ENCODE results near the gene MESP1. TPM values are rescaled to one million over a fixed set of nuclear protein-coding genes. Genes with fewer than 3 reads are reported as not detected.

MESP1 gene
- total RNA-seq, 6 experiments from 2014 or later, result 0.86 to 3.0 (median 2.1) TPM

GRCh38 chr15:89749054-89749453, 2.0 kb downstream of the MESP1 start:
- H3K36me3 ChIP-seq, result no peaks in the 10 kb centered on the region
- H3K9me3 ChIP-seq, result no peaks in the 10 kb centered on the region
- H3K4me1 ChIP-seq, result peaks cover 0 to 10% (median 0%) of the 10 kb centered on the region in 4 donors
- TF ChIP-seq CTCF (IDR thresholded peaks at IDR 0.05), result no peak
- TF ChIP-seq POLR2A (IDR thresholded peaks at IDR 0.05), result no peak
- intact Hi-C loops (cut with DNase I), result loop anchor here (10.0 kb wide), 2 partner anchors 136 to 336 kb away; no protein-coding TSS in a partner anchor
- no peaks in the 10 kb centered on the region for H3K27me3 ChIP-seq
- 88% methylated on average over 6 of the region's 7 CpGs for WGBS (ENCODE audit: insufficient coverage, low coverage, low lambda C conversion rate, missing lambda C conversion rate)
- no peak overlapping the region for H3K27ac ChIP-seq
- ATAC-seq (no peak), DNase-seq (no peak)
- H3K4me3 ChIP-seq, result no peak overlapping the region

GRCh38 chr15:89747708-89748682, 3.1 kb downstream of the MESP1 start:
- no peak overlapping the region for H3K27ac ChIP-seq
- no peak overlapping the region for H3K4me3 ChIP-seq
- DNase-seq, result no peak
- TF ChIP-seq POLR2A (IDR thresholded peaks at IDR 0.05), result no peak
- TF ChIP-seq CTCF (IDR thresholded peaks at IDR 0.05), result no peak
- peaks cover 0 to 10% (median 0%) of the 10 kb centered on the region in 4 donors for H3K4me1 ChIP-seq
- no peak for ATAC-seq
- no peaks in the 10 kb centered on the region for H3K36me3 ChIP-seq
- WGBS (ENCODE audit: insufficient coverage, low coverage, low lambda C conversion rate, missing lambda C conversion rate), result 69% methylated on average over 13 of the region's 28 CpGs
- H3K9me3 ChIP-seq, result no peaks in the 10 kb centered on the region
- H3K27me3 ChIP-seq, result no peaks in the 10 kb centered on the region
- intact Hi-C loops (cut with DNase I), result loop anchor here (10.0 kb wide), 2 partner anchors 137 to 337 kb away; no protein-coding TSS in a partner anchor

GRCh38 chr15:89746386-89746780, 4.7 kb downstream of the MESP1 start:
- Histone ChIP-seq H3K4me1 (peaks cover 0 to 10% (median 0%) of the 10 kb centered on the region in 4 donors), H3K4me3 (no peak overlapping the region), H3K27me3 (no peaks in the 10 kb centered on the region), H3K36me3 (no peaks in the 10 kb centered on the region), H3K27ac (no peak overlapping the region), H3K9me3 (no peaks in the 10 kb centered on the region)
- intact Hi-C loops (cut with DNase I), result loop anchor here (10.0 kb wide), 2 partner anchors 138 to 338 kb away; no protein-coding TSS in a partner anchor
- WGBS (ENCODE audit: insufficient coverage, low coverage, low lambda C conversion rate, missing lambda C conversion rate), result 68% methylated on average over 9 of the region's 9 CpGs
- no peak for DNase-seq
- TF ChIP-seq POLR2A (IDR thresholded peaks at IDR 0.05) (no peak), CTCF (IDR thresholded peaks at IDR 0.05) (no peak)
- no peak for ATAC-seq

- intact Hi-C loops (cut with DNase I), result loop anchor here (10.0 kb wide), 2 partner anchors 139 to 339 kb away; no protein-coding TSS in a partner anchor
- Histone ChIP-seq H3K4me3 (no peak overlapping the region), H3K27me3 (no peaks in the 10 kb centered on the region), H3K9me3 (no peaks in the 10 kb centered on the region), H3K4me1 (peaks cover 0 to 7% (median 0%) of the 10 kb centered on the region in 4 donors), H3K27ac (no peak overlapping the region), H3K36me3 (no peaks in the 10 kb centered on the region)
- 25% methylated on average over 1 of the region's 1 CpG for WGBS (ENCODE audit: insufficient coverage, low coverage, low lambda C conversion rate, missing lambda C conversion rate)
- TF ChIP-seq POLR2A (IDR thresholded peaks at IDR 0.05) (no peak), CTCF (IDR thresholded peaks at IDR 0.05) (no peak)
- ATAC-seq (no peak), DNase-seq (no peak)
These were observed 5.3 kb downstream of the MESP1 start for GRCh38 chr15:89745768-89746167.

All from right lobe of liver (tissue), 6 donors.